Right lobe of liver (tissue), 6 donors: ENCODE measurements around the gene FARS2. TPM values are rescaled to one million over a fixed set of nuclear protein-coding genes. Genes with fewer than 3 reads are reported as not detected.

Source experiments
- ATAC-seq, 4 donors: fragments of 200-7000 bp; cut with Tn5 transposase; one replicate each; pipeline ENCODE4 v1.9.1; 2020; ENCODE audit warnings: mild to moderate bottlenecking in 4 of 4, moderate library complexity in 4 of 4
- DNase-seq, 3 donors: peaks; one replicate each; pipeline ENCODE4 v3.0.0-alpha.2; 2020
- H3K27ac ChIP-seq, 3 donors: fragments of 200-600 bp; one replicate each; pipeline ENCODE4 v1.8.0; 2022
- H3K27me3 ChIP-seq, 2 donors: fragments of 200-600 bp; one replicate each; pipeline ENCODE4 v1.8.0; 2022
- H3K36me3 ChIP-seq, 4 donors: fragments of 200-600 bp; sonication (generic) in 1 of 4; one replicate each; pipeline versions ENCODE4 v1.5.1 to v1.8.0; 2017 to 2022; ENCODE audit warnings: control low read depth in 1 of 4
- H3K4me1 ChIP-seq, 4 donors: fragments of 200-600 bp; sonication (generic) in 1 of 4; one replicate each; pipeline versions ENCODE4 v1.5.1 to v1.8.0; 2017 to 2022; ENCODE audit warnings: control low read depth in 1 of 4
- H3K4me3 ChIP-seq, 3 donors: fragments of 200-600 bp; one replicate each; pipeline ENCODE4 v1.8.0; 2022
- H3K9me3 ChIP-seq, 4 donors: fragments of 200-600 bp; sonication (generic) in 1 of 4; one replicate each; pipeline versions ENCODE4 v1.5.1 to v1.8.0; 2017 to 2022; ENCODE audit warnings: control low read depth in 1 of 4
- CTCF ChIP-seq, 4 donors: fragments of 200-600 bp in 3 of 4; fragments of 450-650 bp in 1 of 4; IDR thresholded peaks; one replicate each; pipeline versions ENCODE4 v1.5.1 to v1.8.0; 2016 to 2022; ENCODE audit warnings: antibody characterized with exemption in 4 of 4, mild to moderate bottlenecking in 2 of 4
- POLR2A ChIP-seq: fragments of 450-650 bp; IDR thresholded peaks from one replicate; pipeline ENCODE4 v1.6.1; 2017; ENCODE audit warnings: antibody characterized with exemption, mild to moderate bottlenecking
- WGBS: methylation state at CpG from one replicate; pipeline ENCODE4 v1.1.6; 2018; ENCODE audit warnings: low coverage, low lambda C conversion rate; ENCODE audit not compliant: insufficient coverage; ENCODE audit errors: missing lambda C conversion rate; 5-methylcytosine and 5-hydroxymethylcytosine counted together
- intact Hi-C, 2 donors: fragments of 100-400 bp; cut with DNase I; formaldehyde crosslinking; loops; one replicate each; pipeline versions ENCODE4 v1.11.2 to v1.14.1; 2022
- total RNA-seq, 6 experiments: library from RNA; depleted of rRNA in 2 of 6; stranded (reverse); fragments of >200 nt in 2 of 6; fragmentation: NEBNext Ultra II Directional in 3 of 6; extraction: Animal tissue kit (Norgen Biotek cat#: 25700) in 3 of 6; gene quantifications; one replicate each; pipeline versions ENCODE4 v1.1.0 to v1.2.4, GENCODE V29; 2016 to 2023
- donor health status: DM: no; HTN: yes; CAD: no.
- donor health status: DM: no; HTN: no; CAD: no.
- donor health status: DM: no; HTN: no; CAD: no.
- donor health status: DM: no; HTN: yes; CAD: no.
- donor health status: DM: no; HTN: yes; CAD: no.

FARS2 gene
- total RNA-seq, 6 experiments from 2014 or later, result 7.2 to 12.9 (median 11.7) TPM

GRCh38 chr6:5553767-5554166 is 292.5 kb downstream of the FARS2 start:
- intact Hi-C loops, result no loop called here
- Histone ChIP-seq H3K4me3 (no peak overlapping the region), H3K9me3 (no peaks in the 10 kb centered on the region), H3K36me3 (no peaks in the 10 kb centered on the region), H3K27ac (no peak overlapping the region), H3K27me3 (no peaks in the 10 kb centered on the region), H3K4me1 (peaks cover 0 to 3% (median 0%) of the 10 kb centered on the region in 4 donors)
- TF ChIP-seq CTCF (IDR thresholded peaks at IDR 0.05) (no peak), POLR2A (no peak)
- ATAC-seq, result no peak
- no peak for DNase-seq
- 76% methylated on average over 4 of the region's 4 CpGs for WGBS

DNA sequence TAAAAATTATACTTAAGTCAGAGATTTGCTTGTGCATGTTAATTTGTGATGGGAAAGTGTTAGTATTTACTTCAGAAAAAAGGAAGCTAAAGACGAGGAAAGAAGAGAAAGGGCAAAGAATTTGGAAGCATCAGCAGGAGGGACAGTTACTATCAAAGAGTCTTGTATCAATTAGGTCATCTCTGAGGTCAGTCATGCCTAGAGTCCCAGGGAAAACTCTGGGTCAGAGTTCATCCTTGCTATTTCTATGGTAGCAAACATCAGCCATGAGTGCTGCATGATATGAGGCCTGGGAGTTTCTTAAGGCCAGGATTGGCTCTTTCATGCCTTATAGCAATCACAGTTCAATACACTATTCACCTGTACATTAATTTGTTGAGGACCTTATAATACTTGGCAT is 292.9 kb downstream of the FARS2 start:
- Histone ChIP-seq H3K9me3 (no peaks in the 10 kb centered on the region), H3K36me3 (no peaks in the 10 kb centered on the region), H3K27me3 (no peaks in the 10 kb centered on the region), H3K4me3 (no peak overlapping the region), H3K4me1 (peaks cover 0 to 3% (median 0%) of the 10 kb centered on the region in 4 donors), H3K27ac (no peak overlapping the region)
- WGBS, result 60% methylated on average over 1 of the region's 1 CpG
- no peak for TF ChIP-seq CTCF (IDR thresholded peaks at IDR 0.05)
- TF ChIP-seq POLR2A, result no peak
- intact Hi-C loops, result no loop called here
- DNase-seq (no peak), ATAC-seq (peak in 1 of 4 donors; percentile 16)

DNA sequence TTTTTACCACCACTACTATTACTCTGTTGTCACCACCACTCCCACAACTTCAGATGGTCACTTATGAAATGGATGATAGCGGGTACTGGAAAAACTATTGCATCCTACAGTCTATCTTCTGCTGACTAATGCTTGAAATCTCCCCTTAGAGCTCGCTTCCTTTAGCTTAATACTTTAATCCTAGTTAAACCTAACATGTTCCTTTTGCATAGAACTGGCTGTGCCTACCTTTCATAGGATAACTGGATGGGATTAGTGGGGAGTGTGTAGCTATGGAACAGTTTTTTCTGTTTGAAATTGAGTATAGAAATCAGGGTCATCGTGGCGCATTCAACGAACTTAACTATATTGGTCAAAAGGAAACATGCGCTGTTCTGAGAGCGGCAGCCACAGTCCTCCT is 294.7 kb downstream of the FARS2 start:
- WGBS, result 86% methylated on average over 7 of the region's 7 CpGs
- intact Hi-C loops, result no loop called here
- no peak for TF ChIP-seq POLR2A
- TF ChIP-seq CTCF (IDR thresholded peaks at IDR 0.05), result no peak

DNA sequence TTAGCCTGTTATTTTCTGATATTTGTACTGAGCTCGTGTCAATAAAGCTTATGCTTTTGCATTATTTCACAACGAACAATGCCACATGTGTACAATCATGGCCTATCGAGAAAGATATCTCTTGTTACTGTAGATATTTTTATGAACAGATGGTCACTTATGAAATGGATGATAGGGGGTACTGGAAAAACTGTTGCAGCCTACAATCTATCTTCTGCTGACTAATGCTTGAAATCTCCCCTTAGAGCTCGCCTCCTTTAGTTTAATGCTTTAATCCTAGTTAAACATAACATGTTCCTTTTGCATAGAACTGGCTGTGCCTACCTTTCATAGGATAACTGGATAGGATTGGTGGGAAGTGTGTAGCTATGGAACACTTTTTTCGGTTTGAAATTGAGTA is 296.2 kb downstream of the FARS2 start:
- no peak overlapping the region for H3K4me3 ChIP-seq
- no peak overlapping the region for H3K27ac ChIP-seq
- no peak for DNase-seq
- no peak for TF ChIP-seq CTCF (IDR thresholded peaks at IDR 0.05)
- H3K4me1 ChIP-seq, result peaks cover 0 to 3% (median 0%) of the 10 kb centered on the region in 4 donors
- ATAC-seq, result no peak
- no peaks in the 10 kb centered on the region for H3K27me3 ChIP-seq
- no peaks in the 10 kb centered on the region for H3K9me3 ChIP-seq
- WGBS, result 92% methylated on average over 5 of the region's 5 CpGs
- no peaks in the 10 kb centered on the region for H3K36me3 ChIP-seq
- intact Hi-C loops, result no loop called here

More for the DNA sequence above, 294.7 kb downstream of the FARS2 start:
- Histone ChIP-seq H3K4me3 (no peak overlapping the region), H3K27ac (no peak overlapping the region), H3K36me3 (no peaks in the 10 kb centered on the region), H3K4me1 (peaks cover 0 to 3% (median 0%) of the 10 kb centered on the region in 4 donors), H3K27me3 (no peaks in the 10 kb centered on the region), H3K9me3 (no peaks in the 10 kb centered on the region)
- ATAC-seq, result no peak
- DNase-seq, result no peak

GRCh38 chr6:5559651-5560050 is 298.3 kb downstream of the FARS2 start:
- intact Hi-C loops, result no loop called here
- H3K4me3 ChIP-seq, result no peak overlapping the region
- H3K36me3 ChIP-seq, result no peaks in the 10 kb centered on the region
- TF ChIP-seq CTCF (IDR thresholded peaks at IDR 0.05), result no peak
- no peak for TF ChIP-seq POLR2A
- H3K27me3 ChIP-seq, result no peaks in the 10 kb centered on the region
- DNase-seq (no peak), ATAC-seq (no peak)
- H3K4me1 ChIP-seq, result no peaks in the 10 kb centered on the region
- 100% methylated on average over 2 of the region's 2 CpGs for WGBS
- no peak overlapping the region for H3K27ac ChIP-seq
- no peaks in the 10 kb centered on the region for H3K9me3 ChIP-seq
